Gastroesophageal sphincter (tissue), 4 donors: Measurements from ENCODE around the gene LIN28B. TPM values are rescaled to one million over a fixed set of nuclear protein-coding genes. Genes with fewer than 3 reads are reported as not detected.
A peak's percentile ranks its signal among the peaks of the same experiment; 100 is the strongest.

Source experiments
- ATAC-seq: fragments of 150-250 bp; one replicate; pipeline ENCODE4 v1.9.1; 2016; ENCODE audit warnings: mild to moderate bottlenecking, moderate library complexity
- H3K27ac ChIP-seq, 4 donors: fragments of 200-600 bp; sonication (generic) in 3 of 4; 1 replicate in 3 of 4; 2 replicates in 1 of 4; pipeline ENCODE4 v1.5.1; 2016 to 2019
- H3K27me3 ChIP-seq: fragments of 200-600 bp; sonication (generic); one replicate; pipeline ENCODE4 v1.5.1; 2019
- H3K36me3 ChIP-seq, 2 donors: fragments of 200-600 bp; sonication (generic); one replicate each; pipeline ENCODE4 v1.5.1; 2019; ENCODE audit warnings: control low read depth in 1 of 2
- H3K4me1 ChIP-seq, 3 donors: fragments of 200-600 bp; sonication (generic); 1 replicate in 2 of 3; 2 replicates in 1 of 3; pipeline ENCODE4 v1.5.1; 2016 to 2019; ENCODE audit warnings: control low read depth in 2 of 3
- H3K4me3 ChIP-seq, 2 donors: fragments of 200-600 bp; sonication (generic); one replicate each; pipeline ENCODE4 v1.5.1; 2019; ENCODE audit warnings: mild to moderate bottlenecking in 1 of 2, moderate library complexity in 1 of 2
- H3K9me3 ChIP-seq, 3 donors: fragments of 200-600 bp; sonication (generic); one replicate each; pipeline ENCODE4 v1.5.1; 2017 to 2019; ENCODE audit warnings: control low read depth in 2 of 3
- EP300 ChIP-seq: sonication (generic); formaldehyde crosslinking; IDR thresholded peaks from one replicate; pipeline ENCODE4 v1.6.1; 2017; ENCODE audit warnings: antibody characterized with exemption, mild to moderate bottlenecking
- POLR2A ChIP-seq, 2 donors: fragments of 450-650 bp; IDR thresholded peaks; one replicate each; pipeline ENCODE4 v1.6.1; 2017; ENCODE audit warnings: antibody characterized with exemption in 2 of 2, mild to moderate bottlenecking in 2 of 2, moderate library complexity in 1 of 2
- POLR2AphosphoS5 ChIP-seq: sonication (generic); formaldehyde crosslinking; IDR thresholded peaks from one replicate; pipeline ENCODE4 v1.6.1; 2017; ENCODE audit warnings: antibody characterized with exemption
- WGBS, 2 donors: methylation state at CpG; one replicate each; pipeline ENCODE4 v1.1.5; 2018; ENCODE audit warnings: low coverage in 1 of 2; 5-methylcytosine and 5-hydroxymethylcytosine counted together
- total RNA-seq, 4 donors: library from RNA; depleted of rRNA; stranded (reverse); fragments of >200 nt; gene quantifications; one replicate each; pipeline ENCODE4 v1.1.0, GENCODE V29; 2016
- TF ChIP-seq, protein P1 (sequence below), 4 experiments: fragments of 200-600 bp in 2 of 4; fragments of 450-650 bp in 2 of 4; sonication (generic) in 1 of 4; IDR thresholded peaks; one replicate each; pipeline ENCODE4 v1.5.1; 2017 to 2019; ENCODE audit warnings: antibody characterized with exemption in 4 of 4, mild to moderate bottlenecking in 2 of 4, moderate library complexity in 2 of 4

The LIN28B gene
- total RNA-seq, 4 donors from 2014 or later, result not detected

DNA sequence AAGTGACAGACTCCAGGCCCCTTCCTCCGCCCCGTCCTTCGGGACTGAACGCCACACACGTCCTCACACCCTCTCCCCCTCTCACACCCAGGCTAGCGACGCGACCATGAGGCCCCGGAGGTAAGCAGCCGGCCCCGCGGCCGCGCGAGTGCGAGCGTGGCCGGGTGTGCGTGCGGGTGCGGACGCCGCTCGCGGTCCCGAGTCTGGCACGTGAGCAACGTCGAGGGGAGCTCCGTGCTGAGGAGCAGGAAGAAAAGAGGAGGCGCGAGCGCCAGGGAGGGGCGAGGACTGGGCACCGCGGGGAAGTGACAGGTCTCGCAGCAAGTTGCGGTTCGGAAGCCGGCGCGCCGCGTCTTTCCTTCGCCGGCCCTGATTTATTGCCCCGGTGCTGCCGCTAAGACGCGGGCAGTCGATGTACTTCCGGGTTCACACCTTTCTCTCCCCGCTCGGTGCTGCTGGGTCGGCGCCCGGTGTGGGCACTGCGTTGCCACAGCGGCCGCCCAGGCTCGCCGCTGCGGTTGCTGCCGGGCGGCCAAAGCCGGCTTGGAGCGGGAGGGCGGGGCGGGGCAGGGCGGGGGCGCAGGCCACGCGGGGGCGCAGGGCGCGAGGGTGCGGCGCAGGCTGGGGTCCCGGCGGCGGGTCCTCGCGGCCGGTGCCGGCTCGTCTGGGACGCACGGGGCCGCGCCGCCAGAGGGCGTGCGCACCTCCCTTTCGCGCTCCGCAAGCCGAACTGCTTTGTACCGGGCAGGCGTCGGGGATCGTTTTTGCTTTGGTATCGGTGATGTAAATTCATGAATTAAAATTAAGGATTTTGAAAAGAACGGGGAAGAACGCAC, 15.8 kb upstream of the LIN28B start:
- Histone ChIP-seq H3K4me1 (peaks cover 0 to 16% (median 6%) of the 10 kb centered on the region in 3 donors), H3K9me3 (peaks cover 0 to 16% (median 0%) of the 10 kb centered on the region in 3 donors), H3K36me3 (no peaks in the 10 kb centered on the region), H3K27me3 (peaks cover 97% of the 10 kb centered on the region), H3K27ac (no peak overlapping the region), H3K4me3 (peak overlapping the region in 1 of 2 donors; percentile 49)
- ATAC-seq, result peak; percentile 57
- WGBS, 2 donors, result 4 to 12% methylated on average over 9 to 14 of the region's 104 CpGs
- no peak for TF ChIP-seq EP300
- TF ChIP-seq, protein P1, sequence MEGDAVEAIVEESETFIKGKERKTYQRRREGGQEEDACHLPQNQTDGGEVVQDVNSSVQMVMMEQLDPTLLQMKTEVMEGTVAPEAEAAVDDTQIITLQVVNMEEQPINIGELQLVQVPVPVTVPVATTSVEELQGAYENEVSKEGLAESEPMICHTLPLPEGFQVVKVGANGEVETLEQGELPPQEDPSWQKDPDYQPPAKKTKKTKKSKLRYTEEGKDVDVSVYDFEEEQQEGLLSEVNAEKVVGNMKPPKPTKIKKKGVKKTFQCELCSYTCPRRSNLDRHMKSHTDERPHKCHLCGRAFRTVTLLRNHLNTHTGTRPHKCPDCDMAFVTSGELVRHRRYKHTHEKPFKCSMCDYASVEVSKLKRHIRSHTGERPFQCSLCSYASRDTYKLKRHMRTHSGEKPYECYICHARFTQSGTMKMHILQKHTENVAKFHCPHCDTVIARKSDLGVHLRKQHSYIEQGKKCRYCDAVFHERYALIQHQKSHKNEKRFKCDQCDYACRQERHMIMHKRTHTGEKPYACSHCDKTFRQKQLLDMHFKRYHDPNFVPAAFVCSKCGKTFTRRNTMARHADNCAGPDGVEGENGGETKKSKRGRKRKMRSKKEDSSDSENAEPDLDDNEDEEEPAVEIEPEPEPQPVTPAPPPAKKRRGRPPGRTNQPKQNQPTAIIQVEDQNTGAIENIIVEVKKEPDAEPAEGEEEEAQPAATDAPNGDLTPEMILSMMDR (IDR thresholded peaks at IDR 0.05), result peak in 2 of 4 experiments; percentile 43 to 54

DNA sequence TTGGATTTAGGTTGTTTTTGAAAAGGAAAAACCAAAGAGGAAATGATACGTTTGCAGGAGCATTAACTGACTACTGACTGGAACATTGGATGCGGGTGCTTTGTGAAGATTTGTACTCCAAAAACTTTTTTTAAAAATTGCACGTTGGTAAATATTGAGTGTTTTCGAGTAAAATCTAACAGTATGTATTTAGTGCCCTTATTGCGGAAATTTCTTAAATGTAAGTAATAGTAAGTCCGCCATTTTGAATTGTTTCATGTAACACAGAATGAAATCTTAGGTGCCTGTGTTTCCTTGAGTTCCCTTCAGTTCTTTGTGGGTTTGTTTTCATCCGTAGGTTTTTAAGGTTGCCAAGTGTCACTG, 15.2 kb upstream of the LIN28B start:
- 9 to 10% methylated on average over 7 of the region's 7 CpGs for WGBS, 2 donors
- H3K36me3 ChIP-seq, result no peaks in the 10 kb centered on the region
- H3K4me1 ChIP-seq, result peaks cover 0 to 16% (median 6%) of the 10 kb centered on the region in 3 donors
- no peak for ATAC-seq
- H3K9me3 ChIP-seq, result peaks cover 0 to 16% (median 0%) of the 10 kb centered on the region in 3 donors
- H3K27me3 ChIP-seq, result peaks cover 97% of the 10 kb centered on the region
- H3K4me3 ChIP-seq, result peak overlapping the region in 1 of 2 donors; percentile 49
- H3K27ac ChIP-seq, result no peak overlapping the region
- TF ChIP-seq POLR2AphosphoS5 (no peak), POLR2A (IDR thresholded peaks at IDR 0.05) (no peak), EP300 (no peak)
- TF ChIP-seq, protein P1 (IDR thresholded peaks at IDR 0.05), result no peak

DNA sequence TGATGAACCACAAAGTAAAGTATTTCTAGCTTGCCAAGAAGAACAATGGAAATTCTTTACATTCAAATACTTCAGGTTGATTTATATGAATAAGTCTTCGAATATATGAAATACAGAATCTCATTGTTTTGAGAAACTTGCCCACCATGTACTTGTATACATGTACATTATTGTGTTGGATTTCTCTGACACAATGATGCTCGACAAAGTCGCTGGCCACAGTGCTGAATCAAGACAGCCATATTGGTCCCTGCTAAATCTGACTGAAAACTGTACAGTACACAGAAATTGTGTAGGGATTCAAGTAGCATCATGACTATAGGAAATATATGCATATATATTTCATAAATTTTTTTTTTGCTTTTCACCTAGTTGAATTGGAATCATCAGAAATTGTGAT, 13.1 kb upstream of the LIN28B start:
- ATAC-seq, result no peak
- H3K4me1 ChIP-seq, result peaks cover 0 to 16% (median 6%) of the 10 kb centered on the region in 3 donors
- TF ChIP-seq, protein P1 (IDR thresholded peaks at IDR 0.05), result no peak
- TF ChIP-seq POLR2AphosphoS5 (no peak), EP300 (no peak), POLR2A (IDR thresholded peaks at IDR 0.05) (no peak)
- H3K27ac ChIP-seq, result no peak overlapping the region
- 48 to 66% methylated on average over 3 of the region's 3 CpGs for WGBS, 2 donors
- H3K9me3 ChIP-seq, result peaks cover 0 to 11% (median 0%) of the 10 kb centered on the region in 3 donors
- H3K36me3 ChIP-seq, result no peaks in the 10 kb centered on the region
- no peak overlapping the region for H3K4me3 ChIP-seq
- peaks cover 99% of the 10 kb centered on the region for H3K27me3 ChIP-seq

DNA sequence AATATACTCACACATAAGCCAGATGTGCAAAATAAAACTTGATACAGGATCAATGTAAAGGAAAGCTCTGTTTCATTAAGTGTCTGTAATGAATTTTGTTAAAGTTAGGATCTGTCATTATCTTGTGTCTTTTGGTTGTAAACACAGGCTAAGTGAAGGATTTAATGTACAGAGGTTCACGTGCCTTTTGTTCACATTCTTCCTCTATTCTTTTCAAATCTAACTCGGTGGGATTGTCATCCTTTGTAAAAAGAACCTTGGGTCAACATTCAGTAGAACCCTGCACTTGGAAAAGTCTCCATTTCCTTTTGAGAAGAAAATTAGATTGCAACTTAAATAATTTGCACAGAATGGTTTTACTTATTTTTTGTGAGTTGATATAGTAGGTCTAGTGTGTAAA, 7.7 kb upstream of the LIN28B start:
- TF ChIP-seq POLR2AphosphoS5 (no peak), POLR2A (IDR thresholded peaks at IDR 0.05) (no peak), EP300 (no peak)
- TF ChIP-seq, protein P1 (IDR thresholded peaks at IDR 0.05), result no peak
- 13 to 20% methylated on average over 2 of the region's 2 CpGs for WGBS, 2 donors
- H3K36me3 ChIP-seq, result no peaks in the 10 kb centered on the region
- H3K9me3 ChIP-seq, result peaks cover 0 to 13% (median 0%) of the 10 kb centered on the region in 3 donors
- ATAC-seq, result no peak
- no peak overlapping the region for H3K27ac ChIP-seq
- H3K4me3 ChIP-seq, result no peak overlapping the region
- H3K4me1 ChIP-seq, result no peaks in the 10 kb centered on the region
- peaks cover 100% of the 10 kb centered on the region for H3K27me3 ChIP-seq

DNA sequence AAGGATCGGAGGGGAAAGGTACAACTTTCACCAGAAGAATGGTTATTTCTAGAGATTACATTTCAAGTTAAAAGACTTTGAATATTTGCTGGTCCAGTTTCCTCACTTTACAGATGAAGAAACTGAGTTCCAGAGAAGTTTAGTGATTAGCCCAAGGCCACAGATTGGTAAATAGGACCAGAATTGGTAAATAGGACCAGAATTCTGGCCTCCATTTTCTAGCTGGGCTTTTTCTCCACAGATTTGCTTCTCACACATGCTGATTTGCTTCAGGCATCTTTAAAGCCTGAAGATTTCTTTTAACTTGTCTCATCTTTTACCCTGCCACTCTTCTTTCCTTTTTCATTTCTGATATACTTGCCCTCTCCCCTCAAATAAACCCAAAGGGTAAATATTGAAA, 5.2 kb upstream of the LIN28B start:
- TF ChIP-seq EP300, result no peak
- TF ChIP-seq POLR2AphosphoS5, result no peak
- no peak for TF ChIP-seq POLR2A (IDR thresholded peaks at IDR 0.05)
- TF ChIP-seq, protein P1 (IDR thresholded peaks at IDR 0.05), result no peak
- no peak overlapping the region for H3K27ac ChIP-seq
- H3K4me3 ChIP-seq, result no peak overlapping the region
- H3K9me3 ChIP-seq, result peaks cover 0 to 13% (median 0%) of the 10 kb centered on the region in 3 donors
- no peaks in the 10 kb centered on the region for H3K36me3 ChIP-seq
- 53 to 67% methylated on average over 1 of the region's 1 CpG for WGBS, 2 donors
- ATAC-seq, result no peak
- no peaks in the 10 kb centered on the region for H3K4me1 ChIP-seq
- H3K27me3 ChIP-seq, result peaks cover 100% of the 10 kb centered on the region
